Small intestine (tissue), 7 donors: ENCODE data around the gene ARHGAP45. TPM values are rescaled to one million over a fixed set of nuclear protein-coding genes. Genes with fewer than 3 reads are reported as not detected.

Experiments used
- DNase-seq, 2 donors: peaks; one replicate each; pipeline versions ENCODE4 v3.0.0 to v3.0.0-alpha.2; 2013
- FAIRE-seq: peaks from 2 replicates; lab custom pipeline; 2012; peaks lifted over from hg19 to GRCh38; lab: Jason Lieb, UNC
- H3K27ac ChIP-seq, 3 donors: one replicate each; pipeline ENCODE4 v1.5.1; 2013; ENCODE audit warnings: low read length in 2 of 3, mild to moderate bottlenecking in 2 of 3, control low read depth in 1 of 3, inconsistent platforms in 1 of 3, low read depth in 1 of 3, moderate library complexity in 1 of 3
- H3K27me3 ChIP-seq, 3 donors: one replicate each; pipeline ENCODE4 v1.6.1; 2013; ENCODE audit warnings: low read length in 3 of 3, inconsistent platforms in 1 of 3; ENCODE audit not compliant: control insufficient read depth in 3 of 3, insufficient read depth in 3 of 3
- H3K36me3 ChIP-seq, 3 donors: one replicate each; pipeline ENCODE4 v1.6.1; 2013; ENCODE audit warnings: low read length in 3 of 3, inconsistent platforms in 1 of 3, low read depth in 1 of 3, mild to moderate bottlenecking in 1 of 3, moderate library complexity in 1 of 3; ENCODE audit not compliant: control insufficient read depth in 3 of 3, insufficient read depth in 2 of 3
- H3K4me1 ChIP-seq, 3 donors: one replicate each; pipeline ENCODE4 v1.6.1; 2013; ENCODE audit warnings: low read length in 2 of 3, inconsistent platforms in 1 of 3, low read depth in 1 of 3, mild to moderate bottlenecking in 1 of 3, moderate library complexity in 1 of 3; ENCODE audit not compliant: control insufficient read depth in 3 of 3, insufficient read depth in 2 of 3
- H3K4me3 ChIP-seq, 3 donors: one replicate each; pipeline ENCODE4 v1.5.1; 2013; ENCODE audit warnings: low read length in 3 of 3, control low read depth in 1 of 3, inconsistent platforms in 1 of 3, low read depth in 1 of 3, mild to moderate bottlenecking in 1 of 3, moderate library complexity in 1 of 3
- H3K9me3 ChIP-seq, 2 donors: one replicate each; pipeline ENCODE4 v1.6.1; 2013; ENCODE audit warnings: low read depth in 1 of 2, low read length in 1 of 2; ENCODE audit not compliant: control insufficient read depth in 2 of 2, insufficient read depth in 1 of 2
- WGBS, 3 donors: extraction: QIAGEN DNeasy Blood & Tissue Kit; methylation state at CpG; one replicate each; pipeline ENCODE4 v1.1.7; 2013; 5-methylcytosine and 5-hydroxymethylcytosine counted together
- polyA plus RNA-seq, 4 donors: library from polyadenylated mRNA; stranded (reverse) in 3 of 4; unstranded in 1 of 4; fragments of 200-250 nt in 3 of 4; fragments of 120-200 nt in 1 of 4; gene quantifications; one replicate each; pipeline versions ENCODE4 v1.2.1 to v1.2.3, GENCODE V29; 2013
- donor health status: healthy with polysubstance abuse.
- donor health status: control.
- donor health status: control.
- donor health status: Bipolar disorder and iron deficiency.
- donor health status: healthy.

ARHGAP45 gene
- polyA plus RNA-seq, 4 donors, result 15.9 to 81.1 (median 48.5) TPM

DNA sequence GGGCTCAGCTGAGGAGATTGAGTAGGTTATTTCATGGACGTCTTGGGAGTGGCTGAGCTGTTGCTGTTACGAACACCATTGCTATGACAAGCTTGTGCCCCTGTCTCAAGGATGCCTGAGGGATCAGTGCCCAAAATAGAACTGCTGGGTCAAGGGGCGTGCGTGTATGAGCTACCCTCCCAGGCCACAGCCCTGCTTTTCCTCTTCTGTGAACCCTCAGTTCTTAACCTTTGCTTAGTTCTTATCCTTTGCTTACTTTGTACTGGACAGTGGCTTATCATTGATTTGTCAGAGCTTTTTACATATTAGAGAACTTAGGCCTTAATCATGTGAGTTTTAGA is 9.0 kb downstream of the ARHGAP45 start:
- Histone ChIP-seq H3K4me3 (no peak overlapping the region), H3K4me1 (peaks cover 0 to 4% (median 3%) of the 10 kb centered on the region in 3 donors), H3K9me3 (peaks cover 0 to 8% of the 10 kb centered on the region in 2 donors), H3K27ac (peak overlapping the region in 2 of 3 donors; percentile 56 to 67), H3K36me3 (no peaks in the 10 kb centered on the region), H3K27me3 (peaks cover 0 to 26% (median 5%) of the 10 kb centered on the region in 3 donors)
- 64 to 69% (median 68%) methylated on average over 4 of the region's 4 CpGs for WGBS, 3 donors
- no peak for FAIRE-seq
- no peak for DNase-seq

DNA sequence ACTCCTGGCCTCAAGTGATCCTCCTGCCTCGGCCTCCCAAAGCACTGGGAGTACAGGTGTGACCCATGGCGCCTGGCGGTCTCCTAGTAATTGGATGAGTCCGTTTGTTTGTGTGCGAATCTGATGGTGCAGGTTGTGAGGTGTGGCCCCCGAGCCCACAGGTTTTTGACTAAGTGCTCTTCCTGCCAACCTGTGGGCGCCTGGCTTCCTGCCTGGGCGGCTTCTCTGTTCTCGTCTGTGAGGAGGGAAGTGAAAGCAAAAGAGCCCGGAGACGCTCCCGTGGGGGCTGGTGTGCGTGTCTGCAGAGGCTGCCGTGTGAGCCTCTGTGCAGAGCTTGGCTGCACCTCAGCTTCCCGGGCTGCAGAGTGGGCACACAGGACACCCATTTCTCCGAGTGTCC is 10.0 kb downstream of the ARHGAP45 start:
- FAIRE-seq (no peak), DNase-seq (peak in 1 of 2 donors; percentile 90)
- 5 to 29% (median 11%) methylated on average over 16 of the region's 16 CpGs for WGBS, 3 donors
- Histone ChIP-seq H3K36me3 (peaks cover 0 to 3% (median 0%) of the 10 kb centered on the region in 3 donors), H3K27ac (peak overlapping the region in 1 of 3 donors; percentile 60), H3K9me3 (peaks cover 0 to 10% of the 10 kb centered on the region in 2 donors), H3K4me3 (peak overlapping the region in 2 of 3 donors; percentile 19 to 35), H3K27me3 (peaks cover 0 to 19% (median 0%) of the 10 kb centered on the region in 3 donors), H3K4me1 (peaks cover 0 to 8% (median 4%) of the 10 kb centered on the region in 3 donors)

DNA sequence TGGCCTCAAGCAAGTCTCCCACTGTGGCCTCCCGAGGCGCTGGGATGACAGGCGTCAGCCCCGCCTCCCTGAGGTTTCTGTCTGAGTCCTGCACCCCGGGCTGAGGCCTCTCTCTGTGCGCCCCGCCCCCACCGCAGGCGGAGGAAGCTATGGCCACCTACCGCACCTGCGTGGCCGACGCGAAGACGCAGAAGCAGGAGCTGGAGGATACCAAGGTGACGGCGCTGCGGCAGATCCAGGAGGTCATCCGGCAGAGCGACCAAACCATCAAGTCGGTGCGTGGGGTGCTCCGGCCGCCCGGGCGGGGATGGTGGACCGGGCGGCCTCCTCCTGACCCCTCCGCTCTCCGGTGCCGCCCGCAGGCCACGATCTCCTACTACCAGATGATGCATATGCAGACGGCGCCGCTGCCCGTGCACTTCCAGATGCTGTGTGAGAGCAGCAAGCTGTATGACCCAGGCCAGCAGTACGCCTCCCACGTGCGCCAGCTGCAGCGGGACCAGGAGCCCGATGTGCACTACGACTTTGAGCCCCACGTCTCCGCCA is 12.7 kb downstream of the ARHGAP45 start:
- 81 to 89% (median 87%) methylated on average over 35 to 45 of the region's 45 CpGs for WGBS, 3 donors
- Histone ChIP-seq H3K36me3 (peaks cover 3 to 14% (median 4%) of the 10 kb centered on the region in 3 donors), H3K9me3 (peaks cover 0 to 6% of the 10 kb centered on the region in 2 donors), H3K4me3 (no peak overlapping the region), H3K4me1 (peaks cover 0 to 23% (median 8%) of the 10 kb centered on the region in 3 donors), H3K27me3 (peaks cover 0 to 6% (median 0%) of the 10 kb centered on the region in 3 donors), H3K27ac (no peak overlapping the region)
- DNase-seq (no peak), FAIRE-seq (no peak)

DNA sequence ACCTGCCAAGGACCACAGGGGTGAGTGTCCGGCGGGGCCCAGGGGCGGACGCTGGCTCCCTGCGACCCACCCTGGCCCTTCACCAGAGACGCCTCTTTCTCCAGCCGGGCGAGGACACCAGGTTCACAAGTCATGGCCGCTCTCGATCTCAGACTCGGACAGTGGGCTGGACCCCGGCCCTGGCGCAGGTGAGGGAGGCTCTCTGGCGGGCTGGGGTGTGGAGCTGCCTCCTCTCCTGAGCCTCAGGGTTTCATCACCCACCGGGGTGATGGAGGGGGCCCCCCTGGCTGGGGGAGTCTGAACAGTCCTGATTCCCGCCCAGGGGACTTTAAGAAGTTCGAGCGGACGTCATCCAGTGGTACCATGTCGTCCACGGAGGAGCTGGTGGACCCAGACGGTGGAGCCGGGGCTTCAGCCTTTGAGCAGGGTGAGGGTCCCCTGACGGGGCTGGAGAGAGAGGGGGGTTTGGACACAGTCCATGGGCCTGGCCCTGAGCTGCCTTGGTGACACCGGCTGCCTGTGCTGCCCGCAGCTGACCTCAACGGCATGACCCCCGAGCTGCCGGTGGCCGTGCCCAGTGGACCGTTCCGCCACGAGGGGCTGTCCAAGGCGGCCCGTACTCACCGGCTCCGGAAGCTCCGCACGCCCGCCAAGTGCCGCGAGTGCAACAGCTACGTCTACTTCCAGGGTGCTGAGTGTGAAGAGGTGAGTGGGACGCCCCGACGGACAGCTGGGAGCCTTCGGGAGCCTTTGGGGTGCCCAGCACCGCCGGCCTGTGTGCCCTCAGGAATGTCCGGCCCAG is 13.6 kb downstream of the ARHGAP45 start:
- Histone ChIP-seq H3K4me1 (peaks cover 0 to 20% (median 4%) of the 10 kb centered on the region in 3 donors), H3K9me3 (peaks cover 0 to 6% of the 10 kb centered on the region in 2 donors), H3K27me3 (peaks cover 0 to 6% (median 0%) of the 10 kb centered on the region in 3 donors), H3K4me3 (no peak overlapping the region), H3K36me3 (peaks cover 3 to 20% (median 4%) of the 10 kb centered on the region in 3 donors), H3K27ac (no peak overlapping the region)
- DNase-seq (no peak), FAIRE-seq (no peak)
- WGBS, 3 donors, result 94 to 95% (median 95%) methylated on average over 43 to 50 of the region's 50 CpGs

DNA sequence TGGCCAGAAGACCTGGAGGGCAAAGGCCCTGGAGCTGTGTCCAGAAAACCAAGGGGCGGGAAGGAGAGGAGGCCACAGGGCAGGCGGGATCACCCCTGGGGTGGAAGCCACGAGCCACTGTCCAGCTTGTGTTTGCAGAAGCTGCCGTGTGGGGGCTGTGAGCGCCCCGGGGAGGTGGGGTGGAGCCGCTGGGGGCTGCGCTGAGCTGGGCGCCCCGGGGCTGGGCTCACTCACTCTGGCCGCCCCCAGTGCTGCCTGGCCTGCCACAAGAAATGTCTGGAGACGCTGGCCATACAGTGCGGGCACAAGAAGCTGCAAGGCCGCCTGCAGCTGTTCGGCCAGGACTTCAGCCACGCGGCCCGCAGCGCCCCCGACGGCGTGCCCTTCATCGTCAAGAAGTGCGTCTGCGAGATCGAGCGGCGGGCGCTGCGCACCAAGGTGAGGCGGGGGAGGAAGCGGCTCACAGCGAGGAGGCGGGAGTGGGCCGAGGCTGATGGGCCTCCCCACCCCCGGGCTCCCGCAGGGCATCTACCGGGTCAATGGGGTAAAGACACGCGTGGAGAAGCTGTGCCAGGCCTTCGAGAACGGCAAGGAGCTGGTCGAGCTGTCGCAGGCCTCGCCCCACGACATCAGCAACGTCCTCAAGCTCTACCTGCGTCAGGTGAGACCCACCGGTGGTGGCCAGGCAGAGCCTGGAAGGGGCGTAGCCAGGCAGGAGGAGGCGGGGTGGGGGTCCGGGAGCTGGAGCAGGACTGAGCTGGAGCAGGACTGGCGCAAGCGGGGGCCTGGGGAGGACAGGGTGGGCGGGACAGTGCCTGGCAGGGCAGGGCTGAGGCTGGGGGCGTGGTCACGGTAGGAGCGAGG is 14.6 kb downstream of the ARHGAP45 start:
- peak in 1 of 2 donors; percentile 53 for DNase-seq
- peaks cover 3 to 29% (median 4%) of the 10 kb centered on the region in 3 donors for H3K36me3 ChIP-seq
- 55 to 69% (median 56%) methylated on average over 54 to 58 of the region's 58 CpGs for WGBS, 3 donors
- FAIRE-seq, result no peak
- H3K4me1 ChIP-seq, result peaks cover 0 to 20% (median 4%) of the 10 kb centered on the region in 3 donors
- H3K4me3 ChIP-seq, result peak overlapping the region in 2 of 3 donors; percentile 20 to 22
- no peaks in the 10 kb centered on the region for H3K27me3 ChIP-seq
- peak overlapping the region; percentile 33 to 69 (median 48) for H3K27ac ChIP-seq
- H3K9me3 ChIP-seq, result peaks cover 0 to 6% of the 10 kb centered on the region in 2 donors

DNA sequence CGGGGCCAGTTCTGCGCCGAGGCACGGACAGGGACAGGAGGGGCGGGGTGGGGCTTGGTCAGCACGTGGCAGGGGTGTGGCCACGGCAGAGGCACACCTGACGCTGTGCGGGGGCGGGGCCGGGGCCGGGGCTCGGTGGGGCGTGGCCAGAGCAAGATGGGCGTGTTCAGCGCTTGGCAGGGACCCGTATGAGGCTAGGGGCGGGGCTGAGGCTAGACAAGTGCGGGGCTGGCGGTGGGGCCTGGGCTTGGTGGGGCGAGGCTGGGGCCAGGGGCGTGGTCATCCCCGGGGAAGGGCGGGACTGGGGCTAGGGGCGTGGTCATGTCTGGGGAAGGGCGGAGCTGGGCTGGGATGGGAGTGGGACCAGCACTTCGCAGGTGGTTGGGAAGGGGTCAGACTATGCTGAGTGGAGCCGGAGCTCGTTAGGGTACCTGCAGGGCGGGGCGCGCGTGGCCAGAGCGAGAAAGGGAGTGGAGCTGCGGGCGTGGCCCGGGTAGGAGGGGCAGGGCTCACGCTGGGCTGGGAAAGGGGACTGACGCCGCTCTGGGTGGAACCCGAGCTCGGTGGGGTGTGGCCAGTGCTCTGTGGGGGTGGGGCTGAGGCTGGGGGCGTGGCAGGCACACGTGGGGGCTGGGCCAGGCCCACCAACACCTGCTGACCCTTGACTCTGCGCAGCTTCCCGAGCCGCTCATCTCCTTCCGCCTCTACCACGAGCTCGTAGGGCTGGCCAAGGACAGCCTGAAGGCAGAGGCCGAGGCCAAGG is 15.4 kb downstream of the ARHGAP45 start:
- no peaks in the 10 kb centered on the region for H3K27me3 ChIP-seq
- H3K9me3 ChIP-seq, result peaks cover 0 to 6% of the 10 kb centered on the region in 2 donors
- 10 to 31% (median 14%) methylated on average over 37 to 51 of the region's 51 CpGs for WGBS, 3 donors
- peaks cover 3 to 38% (median 4%) of the 10 kb centered on the region in 3 donors for H3K36me3 ChIP-seq
- peak overlapping the region in 2 of 3 donors; percentile 50 to 54 for H3K4me3 ChIP-seq
- H3K4me1 ChIP-seq, result peaks cover 0 to 20% (median 4%) of the 10 kb centered on the region in 3 donors
- H3K27ac ChIP-seq, result peak overlapping the region; percentile 73 to 86 (median 83)
- FAIRE-seq (no peak), DNase-seq (peak; percentile 93 to 96)

DNA sequence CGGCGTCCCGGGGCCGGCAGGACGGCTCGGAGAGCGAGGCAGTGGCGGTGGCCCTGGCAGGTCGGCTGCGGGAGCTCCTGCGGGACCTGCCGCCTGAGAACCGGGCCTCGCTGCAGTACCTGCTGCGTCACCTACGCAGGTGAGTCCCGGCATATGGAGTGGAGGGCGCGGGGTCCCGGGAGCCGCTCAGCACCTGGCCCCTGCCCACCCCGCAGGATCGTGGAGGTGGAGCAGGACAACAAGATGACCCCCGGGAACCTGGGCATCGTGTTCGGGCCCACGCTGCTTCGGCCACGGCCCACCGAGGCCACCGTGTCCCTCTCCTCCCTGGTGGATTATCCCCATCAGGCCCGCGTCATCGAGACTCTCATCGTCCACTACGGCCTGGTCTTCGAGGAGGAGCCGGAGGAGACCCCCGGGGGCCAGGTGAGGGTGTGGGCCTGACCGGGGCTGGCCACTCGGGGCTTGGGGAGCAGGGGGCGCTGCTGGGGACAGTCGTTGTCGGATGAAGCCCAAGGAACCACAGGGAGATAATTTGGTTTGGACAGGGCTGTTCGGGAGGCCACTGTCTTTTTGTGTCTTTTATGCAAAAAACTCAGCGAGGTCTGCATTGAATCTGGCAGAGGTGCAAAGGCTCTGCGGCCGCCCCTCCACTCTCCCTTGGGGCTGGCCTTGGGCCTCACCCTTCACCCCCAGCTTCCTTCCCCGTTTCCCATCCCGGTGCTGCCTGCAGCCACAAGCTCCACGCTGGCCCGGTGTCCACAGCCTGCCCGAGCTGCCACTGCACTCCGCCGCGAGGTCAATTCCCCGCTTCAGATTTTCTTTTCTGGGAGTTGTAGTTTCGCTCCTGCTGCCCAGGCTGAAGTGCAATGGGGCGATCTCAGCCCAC is 16.2 kb downstream of the ARHGAP45 start:
- 22 to 77% (median 45%) methylated on average over 55 to 59 of the region's 59 CpGs for WGBS, 3 donors
- no peaks in the 10 kb centered on the region for H3K27me3 ChIP-seq
- peak overlapping the region; percentile 38 to 86 (median 63) for H3K27ac ChIP-seq
- H3K36me3 ChIP-seq, result peaks cover 3 to 46% (median 4%) of the 10 kb centered on the region in 3 donors
- H3K4me3 ChIP-seq, result peak overlapping the region in 2 of 3 donors; percentile 50 to 54
- no peak for FAIRE-seq
- peaks cover 0 to 20% (median 4%) of the 10 kb centered on the region in 3 donors for H3K4me1 ChIP-seq
- peaks cover 0 to 6% of the 10 kb centered on the region in 2 donors for H3K9me3 ChIP-seq
- DNase-seq, result no peak
